ENCODE data around the gene CFLAR. TPM values are rescaled to one million over a fixed set of nuclear protein-coding genes. Genes with fewer than 3 reads are reported as not detected.
"Not testable (repeated sequence)": the region's sequence is repeated elsewhere in the genome, so short reads cannot be mapped to it uniquely, and the experiment has no call there.

CFLAR gene
- total RNA-seq, 2 experiments from 2014 or later: 214 to 222 TPM

- Mint-ChIP-seq H3K27me3 (ENCODE audit: low read depth) (no peaks in the 10 kb centered on the region), H3K4me1 (ENCODE audit: low read depth) (peaks cover 52% of the 10 kb centered on the region), H3K4me3 (no peak overlapping the region), H3K27ac (peak overlapping the region; percentile 75), H3K36me3 (ENCODE audit: low read depth) (peaks cover 67% of the 10 kb centered on the region), H3K9me3 (no peaks in the 10 kb centered on the region)
- CTCF ChIA-PET: interaction anchor here (4.5 kb wide), 1 partner anchor 19 kb away, joined by 12 read pairs; no protein-coding TSS in a partner anchor
- no peak for DNase-seq
- intact Hi-C loops (cut with micrococcal nuclease): no loop called here
Observed at GRCh38 chr2:201138401-201138970, 22.5 kb downstream of the CFLAR start.

DNA sequence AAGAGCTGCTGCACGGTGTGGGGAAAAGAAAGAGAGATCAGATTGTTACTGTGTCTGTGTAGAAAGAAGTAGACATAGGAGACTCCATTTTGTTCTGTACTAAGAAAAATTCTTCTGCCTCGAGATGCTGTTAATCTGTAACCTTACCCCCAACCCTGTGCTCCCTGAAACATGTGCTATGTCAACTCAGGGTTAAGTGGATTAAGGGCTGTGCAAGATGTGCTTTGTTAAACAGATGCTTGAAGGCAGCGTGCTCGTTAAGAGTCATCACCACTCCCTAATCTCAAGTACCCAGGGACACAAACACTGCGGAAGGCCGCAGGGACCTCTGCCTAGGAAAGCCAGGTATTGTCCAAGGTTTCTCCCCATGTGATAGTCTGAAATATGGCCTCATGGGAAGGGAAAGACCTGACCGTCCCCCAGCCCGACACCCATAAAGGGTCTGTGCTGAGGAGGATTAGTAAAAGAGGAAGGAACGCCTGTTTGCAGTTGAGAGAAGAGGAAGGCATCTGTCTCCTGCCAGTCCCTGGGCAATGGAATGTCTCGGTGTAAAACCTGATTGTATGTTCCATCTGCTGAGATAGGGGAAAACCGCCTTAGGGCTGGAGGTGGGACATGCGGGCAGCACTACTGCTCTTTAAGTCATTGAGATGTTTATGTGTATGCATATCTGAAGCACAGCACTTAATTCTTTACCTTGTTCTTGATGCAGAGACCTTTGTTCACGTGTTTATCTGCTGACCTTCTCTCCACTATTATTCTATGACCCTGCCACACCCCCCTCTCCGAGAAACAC is 23.2 kb downstream of the CFLAR start:
- CTCF ChIA-PET; DNase-seq; H3K9me3 Mint-ChIP-seq; H3K4me3 Mint-ChIP-seq; intact Hi-C loops (cut with micrococcal nuclease); H3K27me3 Mint-ChIP-seq (ENCODE audit: low read depth): not testable (repeated sequence)
- H3K36me3 Mint-ChIP-seq (ENCODE audit: low read depth): peaks cover 61% of the 10 kb centered on the region
- H3K4me1 Mint-ChIP-seq (ENCODE audit: low read depth): peaks cover 47% of the 10 kb centered on the region
- peak overlapping the region; percentile 75 for H3K27ac Mint-ChIP-seq

- CTCF ChIA-PET: no interaction called here
- no peaks in the 10 kb centered on the region for H3K27me3 Mint-ChIP-seq (ENCODE audit: low read depth)
Observed at GRCh38 chr2:201139836-201140604, 24.1 kb downstream of the CFLAR start.

GRCh38 chr2:201144101-201145051 is 28.4 kb downstream of the CFLAR start:
- no peak overlapping the region for H3K27ac Mint-ChIP-seq
- no peak overlapping the region for H3K4me3 Mint-ChIP-seq
- intact Hi-C loops (cut with micrococcal nuclease): no loop called here
- H3K36me3 Mint-ChIP-seq (ENCODE audit: low read depth): peaks cover 29% of the 10 kb centered on the region
- H3K9me3 Mint-ChIP-seq: no peaks in the 10 kb centered on the region
- no peak for DNase-seq
- H3K27me3 Mint-ChIP-seq (ENCODE audit: low read depth): no peaks in the 10 kb centered on the region
- H3K4me1 Mint-ChIP-seq (ENCODE audit: low read depth): peaks cover 20% of the 10 kb centered on the region
- CTCF ChIA-PET: interaction anchor here (0.6 to 2.7 kb wide), 7 partner anchors 10 to 307 kb away, joined by 3 to 15 read pairs (median 3); partner anchors contain the start of gene TRAK2

More at GRCh38 chr2:201139836-201140604, 24.1 kb downstream of the CFLAR start:
- DNase-seq: no peak
- Mint-ChIP-seq H3K27ac (no peak overlapping the region), H3K9me3 (no peaks in the 10 kb centered on the region), H3K36me3 (ENCODE audit: low read depth) (peaks cover 55% of the 10 kb centered on the region), H3K4me3 (no peak overlapping the region), H3K4me1 (ENCODE audit: low read depth) (peaks cover 42% of the 10 kb centered on the region)
- intact Hi-C loops (cut with micrococcal nuclease): no loop called here

DNA sequence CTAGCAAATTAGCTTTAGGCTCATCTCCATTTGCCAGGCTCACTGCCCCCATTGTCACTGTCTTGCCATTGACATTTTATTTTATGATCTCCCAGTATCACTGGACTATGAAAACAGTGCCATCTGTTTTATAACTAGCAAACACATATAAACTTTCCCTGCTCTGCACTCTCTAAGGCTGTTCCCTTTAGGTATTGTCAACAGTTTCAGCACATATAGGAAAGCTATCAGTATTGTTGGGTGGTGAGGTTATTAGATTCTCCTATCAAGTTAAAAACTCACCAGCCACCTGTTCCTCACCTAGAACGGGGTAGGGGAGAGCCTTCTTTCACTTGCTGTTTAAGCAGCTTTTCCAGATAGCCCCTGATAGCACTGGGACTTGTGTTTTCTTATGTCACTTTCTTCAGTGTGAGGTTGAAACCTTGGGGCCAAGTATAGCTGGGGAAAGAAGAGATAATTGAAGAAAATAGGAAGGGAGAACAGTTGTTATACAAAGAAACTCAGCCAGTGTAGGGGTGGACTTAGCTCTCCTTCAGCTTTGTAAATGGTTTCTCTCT is 32.5 kb downstream of the CFLAR start:
- no peak for DNase-seq
- no peaks in the 10 kb centered on the region for H3K27me3 Mint-ChIP-seq (ENCODE audit: low read depth)
- no peaks in the 10 kb centered on the region for H3K9me3 Mint-ChIP-seq
- H3K27ac Mint-ChIP-seq: peak overlapping the region; percentile 17
- CTCF ChIA-PET: interaction anchor here (0.8 to 1.2 kb wide), 3 partner anchors 10 to 84 kb away, joined by 3 to 6 read pairs (median 3); no protein-coding TSS in a partner anchor
- H3K4me3 Mint-ChIP-seq: no peak overlapping the region
- intact Hi-C loops (cut with micrococcal nuclease): no loop called here
- H3K4me1 Mint-ChIP-seq (ENCODE audit: low read depth): peaks cover 38% of the 10 kb centered on the region
- peaks cover 36% of the 10 kb centered on the region for H3K36me3 Mint-ChIP-seq (ENCODE audit: low read depth)

DNA sequence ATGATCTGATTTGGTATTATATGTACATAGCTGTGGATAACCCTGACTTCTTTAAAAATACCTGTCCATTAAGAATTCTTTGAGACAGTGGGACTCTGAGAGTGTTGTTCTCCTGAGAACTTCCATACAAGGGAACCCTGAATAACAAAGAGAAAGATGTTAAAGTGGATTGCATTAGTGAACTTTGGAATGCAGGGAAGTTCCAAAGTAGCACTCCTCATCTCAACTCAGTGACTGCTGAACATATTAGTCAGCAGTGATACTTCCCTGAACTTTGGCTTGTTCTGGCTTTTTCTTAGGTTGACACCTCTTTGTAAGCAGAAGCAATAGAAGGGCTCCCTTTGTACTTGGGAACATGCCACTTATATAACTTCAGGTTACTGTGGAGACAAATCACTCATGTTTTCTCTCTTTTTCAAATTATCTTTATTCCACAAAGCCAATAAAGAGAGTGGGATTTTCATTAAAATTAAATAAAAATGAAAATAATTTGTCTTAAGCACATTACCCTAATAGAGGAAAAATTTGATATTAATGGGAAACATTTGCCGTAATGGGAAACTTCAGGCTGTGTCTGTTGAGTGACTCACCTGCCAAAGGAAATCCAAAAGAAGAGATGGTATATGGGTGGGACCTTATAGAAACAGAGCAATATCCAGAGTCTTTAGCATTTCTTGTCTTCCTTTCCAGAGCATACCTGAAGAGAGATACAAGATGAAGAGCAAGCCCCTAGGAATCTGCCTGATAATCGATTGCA is 33.3 kb downstream of the CFLAR start:
- CTCF ChIA-PET: interaction anchor here (0.8 to 1.2 kb wide), 4 partner anchors 9 to 248 kb away, joined by 3 to 6 read pairs (median 4); no protein-coding TSS in a partner anchor
- peak overlapping the region; percentile 50 for H3K27ac Mint-ChIP-seq
- DNase-seq: no peak
- H3K27me3 Mint-ChIP-seq (ENCODE audit: low read depth): no peaks in the 10 kb centered on the region
- no peaks in the 10 kb centered on the region for H3K9me3 Mint-ChIP-seq
- H3K36me3 Mint-ChIP-seq (ENCODE audit: low read depth): peaks cover 36% of the 10 kb centered on the region
- peaks cover 38% of the 10 kb centered on the region for H3K4me1 Mint-ChIP-seq (ENCODE audit: low read depth)
- intact Hi-C loops (cut with micrococcal nuclease): no loop called here
- H3K4me3 Mint-ChIP-seq: no peak overlapping the region

DNA sequence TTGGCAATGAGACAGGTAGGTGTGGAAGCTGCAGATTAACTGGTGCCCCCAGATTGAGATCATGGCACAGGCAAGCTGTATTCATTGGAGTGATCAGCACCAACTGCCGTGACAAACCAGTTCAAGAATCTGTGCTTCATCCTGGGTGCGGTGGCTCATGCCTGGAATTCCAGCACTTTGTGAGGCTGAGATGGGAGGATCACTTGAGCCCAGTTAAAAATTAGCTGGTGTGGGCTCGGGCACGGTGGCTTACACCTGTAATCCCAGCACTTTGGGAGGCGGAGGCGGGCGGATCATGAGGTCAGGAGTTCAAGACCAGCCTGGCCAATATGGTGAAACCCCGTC is 33.8 kb downstream of the CFLAR start:
- peaks cover 38% of the 10 kb centered on the region for H3K4me1 Mint-ChIP-seq (ENCODE audit: low read depth)
- intact Hi-C loops (cut with micrococcal nuclease): not testable (repeated sequence)
- CTCF ChIA-PET: interaction anchor here (0.7 to 0.8 kb wide), 3 partner anchors 8 to 248 kb away, joined by 3 to 4 read pairs (median 3); no protein-coding TSS in a partner anchor

DNA sequence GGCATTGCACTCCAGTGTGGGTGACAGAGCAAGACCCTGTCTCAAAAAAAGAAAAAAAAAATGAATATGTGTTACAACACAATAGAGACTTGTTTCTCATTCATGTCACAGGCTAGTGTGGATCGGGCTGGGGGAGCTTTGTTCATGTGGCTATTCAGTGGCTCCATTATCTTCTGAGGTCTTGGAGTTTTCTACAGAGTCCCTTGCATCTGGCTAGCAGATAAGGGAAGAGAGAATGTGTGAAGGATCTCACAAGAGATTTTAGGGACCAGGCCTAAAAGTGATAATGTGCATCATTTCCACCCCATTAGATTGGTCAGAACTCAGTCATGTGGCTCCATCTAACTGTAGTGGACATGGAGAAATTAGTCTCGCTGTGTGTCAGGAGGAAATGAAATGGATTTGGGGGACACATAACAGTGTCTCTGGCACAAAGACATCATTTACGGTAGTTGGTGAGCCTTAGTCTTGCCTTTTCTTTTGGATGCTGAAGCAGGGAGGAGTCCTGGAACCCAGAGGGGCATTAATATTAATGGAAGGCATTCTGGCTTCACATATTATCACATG is 34.6 kb downstream of the CFLAR start:
- H3K4me3 Mint-ChIP-seq: no peak overlapping the region
- H3K4me1 Mint-ChIP-seq (ENCODE audit: low read depth): peaks cover 38% of the 10 kb centered on the region
- no peaks in the 10 kb centered on the region for H3K9me3 Mint-ChIP-seq
- H3K27me3 Mint-ChIP-seq (ENCODE audit: low read depth): no peaks in the 10 kb centered on the region
- intact Hi-C loops (cut with micrococcal nuclease): loop anchor here (1.0 kb wide), 1 partner anchor 18 kb away; no protein-coding TSS in a partner anchor
- DNase-seq: no peak
- H3K27ac Mint-ChIP-seq: peak overlapping the region; percentile 83
- peaks cover 46% of the 10 kb centered on the region for H3K36me3 Mint-ChIP-seq (ENCODE audit: low read depth)
- CTCF ChIA-PET: interaction anchor here (0.7 to 1.3 kb wide), 6 partner anchors 8 to 249 kb away, joined by 3 to 6 read pairs (median 3); no protein-coding TSS in a partner anchor

More for the DNA sequence above, 33.8 kb downstream of the CFLAR start:
- H3K4me3 Mint-ChIP-seq; H3K27me3 Mint-ChIP-seq (ENCODE audit: low read depth); H3K9me3 Mint-ChIP-seq; DNase-seq: not testable (repeated sequence)
- peak overlapping the region; percentile 50 for H3K27ac Mint-ChIP-seq
- H3K36me3 Mint-ChIP-seq (ENCODE audit: low read depth): peaks cover 41% of the 10 kb centered on the region

DNA sequence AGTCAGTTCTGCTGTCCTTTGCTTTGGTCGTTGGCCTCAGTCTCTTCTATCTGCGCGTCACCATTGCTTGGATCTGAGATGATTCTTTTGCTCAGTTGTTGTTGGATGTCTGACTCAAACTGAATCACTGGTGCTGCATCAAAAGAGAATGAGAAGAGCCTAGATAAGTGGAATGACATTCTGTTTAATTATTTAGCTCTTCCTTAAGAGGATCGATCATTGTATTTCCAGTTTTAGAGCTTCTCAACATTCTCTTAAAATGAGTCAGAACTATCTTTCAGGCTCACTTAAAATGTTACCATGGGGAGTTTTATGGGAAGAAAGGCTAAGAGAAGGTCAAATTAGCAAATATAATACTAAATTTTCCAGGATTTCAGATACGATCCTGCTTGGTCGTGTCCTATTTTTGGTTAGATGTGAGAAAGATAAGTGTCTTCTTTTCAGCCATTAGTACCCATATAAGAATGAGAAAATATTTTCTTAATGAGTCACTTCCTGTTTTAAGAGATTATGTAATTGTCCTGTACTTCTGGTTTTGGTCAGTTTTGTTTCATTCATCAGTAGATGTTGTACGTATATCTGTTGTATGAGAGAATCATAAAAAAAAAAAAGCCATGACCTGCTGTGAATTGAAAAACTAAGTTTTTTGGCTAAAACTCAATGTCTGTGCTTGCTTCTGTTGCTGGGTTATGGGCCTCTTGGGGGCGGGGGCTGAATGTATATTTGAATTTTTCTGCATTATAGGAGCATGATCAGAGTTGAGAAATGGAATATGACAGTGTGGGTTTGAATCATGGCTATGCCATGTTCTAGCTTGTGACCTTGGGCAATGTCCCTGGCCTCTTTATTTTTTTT is 35.4 kb downstream of the CFLAR start:
- CTCF ChIA-PET: interaction anchor here (0.7 to 1.3 kb wide), 4 partner anchors 9 to 248 kb away, joined by 3 to 6 read pairs (median 3); no protein-coding TSS in a partner anchor
- Mint-ChIP-seq H3K4me3 (no peak overlapping the region), H3K27me3 (ENCODE audit: low read depth) (no peaks in the 10 kb centered on the region), H3K9me3 (no peaks in the 10 kb centered on the region), H3K4me1 (ENCODE audit: low read depth) (peaks cover 38% of the 10 kb centered on the region), H3K27ac (peak overlapping the region; percentile 83), H3K36me3 (ENCODE audit: low read depth) (peaks cover 46% of the 10 kb centered on the region)
- DNase-seq: no peak
- intact Hi-C loops (cut with micrococcal nuclease): loop anchor here (1.0 kb wide), 1 partner anchor 19 kb away; no protein-coding TSS in a partner anchor

DNA sequence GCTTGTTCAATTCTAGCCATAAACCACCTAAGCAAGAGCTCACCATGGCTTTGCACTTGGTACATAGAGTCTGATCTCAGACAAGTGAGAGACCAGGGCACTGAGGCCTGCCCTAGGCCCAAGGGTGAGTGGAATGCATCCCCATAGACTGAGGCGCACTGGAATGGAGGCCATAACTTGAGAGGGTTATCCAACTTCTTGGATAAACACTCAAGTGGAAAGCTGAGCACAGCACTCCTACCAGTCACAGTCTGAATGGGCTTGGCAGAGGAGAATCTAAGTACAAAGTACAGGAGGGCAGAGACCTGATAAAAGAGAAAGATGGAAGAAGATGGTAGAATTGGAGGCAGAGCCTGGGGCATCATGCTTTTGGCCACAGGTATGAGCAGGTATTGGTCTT is 36.6 kb downstream of the CFLAR start:
- peaks cover 45% of the 10 kb centered on the region for H3K4me1 Mint-ChIP-seq (ENCODE audit: low read depth)
- H3K9me3 Mint-ChIP-seq: no peaks in the 10 kb centered on the region
- peak overlapping the region; percentile 68 for H3K27ac Mint-ChIP-seq
- peaks cover 44% of the 10 kb centered on the region for H3K36me3 Mint-ChIP-seq (ENCODE audit: low read depth)
- no peaks in the 10 kb centered on the region for H3K27me3 Mint-ChIP-seq (ENCODE audit: low read depth)
- intact Hi-C loops (cut with micrococcal nuclease): no loop called here
- H3K4me3 Mint-ChIP-seq: no peak overlapping the region
- CTCF ChIA-PET: interaction anchor here (0.6 to 1.3 kb wide), 2 partner anchors 11 to 228 kb away, joined by 4 read pairs; no protein-coding TSS in a partner anchor
- no peak for DNase-seq

Data from activated naive CD4-positive, alpha-beta T cell treated with anti-CD3 and anti-CD28 coated beads for 36 hours (primary cell).